HCT116 (cell line): ENCODE data around the gene PTPN23. TPM values are rescaled to one million over a fixed set of nuclear protein-coding genes. Genes with fewer than 3 reads are reported as not detected.

Source experiments
- ATAC-seq: fragments of 200-7000 bp; cut with Tn5 transposase; 2 replicates; pipeline ENCODE4 v1.9.1; 2020; ENCODE audit warnings: mild to moderate bottlenecking, moderate library complexity
- BruUV-seq: library from RNA; stranded (reverse); fragments of 400-500 nt; replicated peaks from 2 replicates; lab custom pipeline; 2021; lab: Mats Ljungman, UMichigan
- CTCF ChIA-PET: fragments of 300-600 bp; sonication (Branson Sonifier 250); formaldehyde crosslinking; loops from one replicate; lab custom pipeline; 2021; ENCODE audit warnings: antibody characterized with exemption; lab: Charles Lee
- POLR2A ChIA-PET: fragments of 300-600, 350-600 bp; sonication (Branson Sonifier 250); formaldehyde crosslinking; loops from one replicate; lab custom pipeline; 2021; ENCODE audit warnings: antibody characterized with exemption; lab: Charles Lee
- RAD21 ChIA-PET, 2 experiments: fragments of 300-600 bp; sonication (Branson Sonifier 250); formaldehyde crosslinking; loops; one replicate each; lab custom pipeline; 2023; ENCODE audit warnings: low total read pairs in 2 of 2; ENCODE audit not compliant: uncharacterized antibody in 2 of 2, unreplicated experiment in 2 of 2, low non-redundant PET in 1 of 2; lab: Charles Lee
- DNase-seq: peaks from one replicate; pipeline ENCODE4 v3.0.0-alpha.2; 2010; ENCODE audit warnings: low read depth, low spot score
- H2AFZ ChIP-seq: fragments of 200-600 bp; shearing (Covaris generic), sonication (generic); 2 replicates; pipeline ENCODE4 v1.6.1; 2017; ENCODE audit warnings: low read depth, mixed run types, mixed read lengths, antibody characterized with exemption, low read length; ENCODE audit not compliant: poor library complexity, severe bottlenecking
- H3K27ac ChIP-seq: 2 replicates; pipeline ENCODE4 v1.5.1; 2012; ENCODE audit warnings: low read depth, low read length
- H3K27me3 ChIP-seq: fragments of 200-600 bp; sonication (generic); 2 replicates; pipeline ENCODE4 v1.6.1; 2016; ENCODE audit warnings: mixed run types, low read length, mixed read lengths; ENCODE audit not compliant: insufficient read depth
- H3K36me3 ChIP-seq, 2 experiments: fragments of 200-500 bp in 1 of 2; fragments of 200-600 bp in 1 of 2; sonication (Bioruptor generic) in 1 of 2; sonication (generic) in 1 of 2; 2 replicates each; pipeline versions ENCODE4 v1.5.1 to v1.6.1; 2014 to 2016; ENCODE audit warnings: low read length in 2 of 2, inconsistent platforms in 1 of 2, mixed read lengths in 1 of 2, mixed run types in 1 of 2; ENCODE audit not compliant: insufficient read depth in 2 of 2, control insufficient read depth in 1 of 2
- H3K4me1 ChIP-seq, 2 experiments: fragments of 200-600 bp in 1 of 2; sonication (generic) in 1 of 2; 2 replicates each; pipeline versions ENCODE4 v1.5.1 to v1.6.1; 2012 to 2017; ENCODE audit warnings: low read length in 2 of 2, inconsistent platforms in 1 of 2, mild to moderate bottlenecking in 1 of 2, mixed read lengths in 1 of 2, mixed run types in 1 of 2, moderate library complexity in 1 of 2; ENCODE audit not compliant: insufficient read depth in 2 of 2, control insufficient read depth in 1 of 2
- H3K4me2 ChIP-seq: fragments of 200-600 bp; sonication (generic); 2 replicates; pipeline ENCODE4 v1.6.1; 2017; ENCODE audit warnings: mixed run types, low read length, mixed read lengths
- H3K4me3 ChIP-seq, 2 experiments: fragments of 200-600 bp in 1 of 2; sonication (generic) in 1 of 2; replicated peaks in 1 of 2; 2 replicates each; pipeline ENCODE4 v1.5.1; 2011 to 2016; ENCODE audit warnings: low read length in 2 of 2, control low read depth in 1 of 2, low read depth in 1 of 2, mild to moderate bottlenecking in 1 of 2, mixed read lengths in 1 of 2, mixed run types in 1 of 2
- H3K79me2 ChIP-seq: fragments of 200-600 bp; sonication (generic); 2 replicates; pipeline ENCODE4 v1.6.1; 2017; ENCODE audit warnings: mild to moderate bottlenecking, mixed run types, low read length, moderate library complexity, mixed read lengths; ENCODE audit not compliant: insufficient read depth
- H3K9ac ChIP-seq: fragments of 200-600 bp; sonication (generic); 2 replicates; pipeline ENCODE4 v1.6.1; 2016; ENCODE audit warnings: low read length, mixed read lengths
- H3K9me2 ChIP-seq: fragments of 200-600 bp; sonication (generic), shearing (Covaris generic); 2 replicates; pipeline ENCODE4 v1.6.1; 2017; ENCODE audit warnings: mixed run types, mild to moderate bottlenecking, moderate library complexity; ENCODE audit not compliant: insufficient read depth
- H3K9me3 ChIP-seq, 2 experiments: fragments of 200-500 bp in 1 of 2; fragments of 200-600 bp in 1 of 2; sonication (Bioruptor generic) in 1 of 2; sonication (generic) in 1 of 2; 2 replicates each; pipeline ENCODE4 v1.6.1; 2014 to 2017; ENCODE audit warnings: low read length in 2 of 2, mixed read lengths in 2 of 2, inconsistent platforms in 1 of 2, low read depth in 1 of 2, mild to moderate bottlenecking in 1 of 2, mixed run types in 1 of 2, moderate library complexity in 1 of 2; ENCODE audit not compliant: control insufficient read depth in 1 of 2, insufficient read depth in 1 of 2
- H4K20me1 ChIP-seq: fragments of 200-600 bp; sonication (generic), shearing (Covaris generic); 2 replicates; pipeline ENCODE4 v1.6.1; 2017; ENCODE audit warnings: mixed run types, mild to moderate bottlenecking, moderate library complexity; ENCODE audit not compliant: insufficient read depth
- CBX3 ChIP-seq: IDR thresholded peaks from 2 replicates; pipeline ENCODE4 v1.6.1; 2012; ENCODE audit warnings: low read depth
- CTCF ChIP-seq, 3 experiments: fragments of 200-600 bp in 1 of 3; sonication (generic) in 1 of 3; IDR thresholded peaks in 2 of 3; conservative IDR thresholded peaks in 1 of 3; 2 replicates each; pipeline ENCODE4 v1.5.1; 2012 to 2017; ENCODE audit warnings: low read depth in 2 of 3, low read length in 2 of 3, antibody characterized with exemption in 1 of 3, borderline replicate concordance in 1 of 3, control low read depth in 1 of 3, mild to moderate bottlenecking in 1 of 3, mixed read lengths in 1 of 3, mixed run types in 1 of 3, moderate library complexity in 1 of 3; ENCODE audit not compliant: insufficient read depth in 1 of 3
- ELF1 ChIP-seq: IDR thresholded peaks from 2 replicates; pipeline ENCODE4 v1.6.1; 2012; ENCODE audit warnings: low read depth, borderline replicate concordance
- EZH2 ChIP-seq: fragments of 200-600 bp; sonication (generic); IDR thresholded peaks from 2 replicates; pipeline ENCODE4 v1.6.1; 2017; ENCODE audit warnings: antibody characterized with exemption, mixed run types
- EZH2phosphoT487 ChIP-seq: fragments of 200-600 bp; IDR thresholded peaks from 2 replicates; pipeline ENCODE4 v1.6.1; 2018; ENCODE audit warnings: antibody characterized with exemption, borderline replicate concordance
- POLR2A ChIP-seq: IDR thresholded peaks from 2 replicates; pipeline ENCODE4 v1.7.0; 2011; ENCODE audit warnings: borderline replicate concordance; ENCODE audit not compliant: insufficient read depth, insufficient read length; ENCODE audit errors: extremely low read depth
- RAD21 ChIP-seq: IDR thresholded peaks from 2 replicates; pipeline ENCODE4 v1.6.1; 2012; ENCODE audit warnings: low read depth, mild to moderate bottlenecking
- SIN3A ChIP-seq: IDR thresholded peaks from 2 replicates; pipeline ENCODE4 v1.6.1; 2012; ENCODE audit warnings: low read depth
- SRF ChIP-seq: IDR thresholded peaks from 2 replicates; pipeline ENCODE4 v1.6.1; 2012; ENCODE audit warnings: low read depth
- TCF7L2 ChIP-seq: IDR thresholded peaks from 2 replicates; pipeline ENCODE4 v1.7.0; 2011; ENCODE audit warnings: borderline replicate concordance, inconsistent platforms; ENCODE audit not compliant: insufficient read depth, insufficient read length; ENCODE audit errors: extremely low read depth
- ZFX ChIP-seq: fragments of 450-650 bp; IDR thresholded peaks from 2 replicates; pipeline ENCODE4 v1.6.1; 2017
- ZNF274 ChIP-seq: fragments of 200-500 bp; sonication (Bioruptor generic); IDR thresholded peaks from 2 replicates; pipeline ENCODE4 v1.6.1; 2014; ENCODE audit warnings: mild to moderate bottlenecking, low read depth, low read length, inconsistent platforms
- intact Hi-C: fragments of 100-400 bp; cut with micrococcal nuclease; formaldehyde crosslinking; loops from 2 replicates; pipeline ENCODE4 v1.10.0; 2022
- total RNA-seq: library from RNA; stranded (reverse); gene quantifications from one replicate; pipeline ENCODE4 v1.2.1, GENCODE V29; 2021; ENCODE audit not compliant: unreplicated experiment

PTPN23 gene
- total RNA-seq, 1 experiment from 2014 or later, result 56.5 TPM

GRCh38 chr3:47348411-47349154, 32.2 kb upstream of the PTPN23 start:
- Histone ChIP-seq H3K9me3 (no peaks in the 10 kb centered on the region), H3K27me3 (no peaks in the 10 kb centered on the region), H3K4me2 (no peak overlapping the region), H3K79me2 (no peaks in the 10 kb centered on the region), H3K27ac (no peak overlapping the region), H3K4me1 (no peaks in the 10 kb centered on the region), H3K4me3 (no peak overlapping the region), H2AFZ (no peak overlapping the region), H3K9ac (no peak overlapping the region), H3K9me2 (no peaks in the 10 kb centered on the region), H3K36me3 (0 out of 4 replicates have a peak, but pooled peaks cover 0 to 4% of the 10 kb centered on the region in 2 experiments), H4K20me1 (no peaks in the 10 kb centered on the region)
- no peak for TF ChIP-seq ELF1
- no peak for TF ChIP-seq CBX3
- TF ChIP-seq TCF7L2, result no peak
- no peak for TF ChIP-seq EZH2
- no peak for TF ChIP-seq SRF
- TF ChIP-seq ZNF274, result no peak
- no peak for TF ChIP-seq ZFX
- TF ChIP-seq POLR2A, result no peak
- TF ChIP-seq EZH2phosphoT487, result no peak
- no peak for TF ChIP-seq SIN3A
- no peak for TF ChIP-seq CTCF (IDR thresholded peaks at IDR 0.05 in 2 of 3, conservative IDR thresholded peaks at IDR 0.05 in 1 of 3; ENCODE audit: borderline replicate concordance in 1 of 3, insufficient read depth in 1 of 3, low read depth in 2 of 3, low read length in 2 of 3)
- TF ChIP-seq RAD21, result no peak
- BruUV-seq, result no TSS peak
- ATAC-seq (no peak), DNase-seq (no peak)
- ChIA-PET POLR2A (no interaction called here), RAD21 (no interaction called here), CTCF (no interaction called here)
- intact Hi-C loops, result no loop called here
